GM18909 (cell line): ENCODE results near the gene SLC66A2.

Source experiments
- ATAC-seq: cut with Tn5 transposase; IDR thresholded peaks from one replicate; pipeline ENCODE4 v1.9.1; 2021; ENCODE audit warnings: mild to moderate bottlenecking; ENCODE audit not compliant: unreplicated experiment, poor library complexity

Gene SLC66A2

DNA sequence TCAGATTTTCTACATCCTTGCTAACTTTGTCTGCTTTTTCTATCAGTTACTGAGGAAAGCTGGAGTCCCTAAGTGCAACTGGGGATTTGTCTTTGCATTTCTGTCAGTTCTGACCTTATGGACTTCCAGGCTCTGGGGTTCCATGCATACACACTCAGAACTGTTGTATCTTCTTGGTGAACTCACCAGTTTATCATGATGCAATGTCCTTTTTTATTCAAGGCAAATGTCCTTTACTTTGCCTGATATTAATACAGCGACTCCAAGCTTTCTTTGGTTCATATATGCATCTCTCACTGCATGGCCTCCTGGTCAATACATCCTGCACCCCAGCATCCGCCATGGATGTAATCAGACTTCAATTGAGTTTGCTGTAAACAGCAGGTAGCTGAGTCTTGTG is 44.7 kb downstream of the SLC66A2 start:
- ATAC-seq = no peak

DNA sequence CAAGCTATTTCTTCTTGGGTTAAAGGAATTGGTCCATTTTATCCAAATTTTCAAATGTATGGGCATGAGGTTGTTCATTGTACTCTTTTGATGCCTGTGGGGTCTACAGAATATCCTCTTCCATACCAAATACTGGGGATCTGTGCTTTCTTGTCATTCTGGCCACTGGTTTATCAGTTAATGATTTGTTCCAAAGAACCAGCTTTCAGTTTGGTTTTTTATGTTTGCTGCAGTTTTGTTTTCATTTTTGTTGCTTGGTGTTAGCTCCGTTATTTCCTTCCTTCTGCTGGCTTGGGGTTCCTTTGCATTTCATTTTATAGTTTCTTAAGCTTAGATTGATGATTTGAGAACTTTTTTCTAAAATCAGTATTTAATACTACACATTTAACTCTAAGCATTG is 45.5 kb downstream of the SLC66A2 start:
- no peak for ATAC-seq

DNA sequence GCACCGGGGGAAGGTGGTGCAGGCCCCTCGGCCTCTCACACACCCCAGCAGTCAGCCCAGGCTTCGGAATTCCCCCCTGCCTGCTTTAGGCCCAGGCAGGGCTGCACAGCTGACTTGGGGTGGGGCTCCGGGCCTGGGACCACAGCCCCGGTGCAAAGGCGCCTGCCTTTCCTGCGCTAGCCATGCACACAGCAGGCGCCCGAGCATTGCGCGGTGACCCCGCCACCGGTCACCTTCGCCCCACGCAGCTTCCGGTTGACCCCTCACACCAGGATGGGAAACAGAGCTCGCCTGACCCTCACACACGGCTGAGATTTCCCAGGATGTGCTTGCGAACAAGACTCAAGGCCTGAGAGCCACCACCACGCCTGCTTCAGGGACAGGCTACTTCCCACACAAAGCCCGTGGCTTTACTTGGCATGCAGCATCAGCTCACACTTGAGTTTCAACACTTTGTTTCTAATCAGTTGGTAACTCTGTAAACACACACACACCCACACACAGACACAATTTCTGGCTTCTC is 46.0 kb downstream of the SLC66A2 start:
- ATAC-seq = no peak

GRCh38 chr18:79904357-79905147 is 46.9 kb downstream of the SLC66A2 start:
- no peak for ATAC-seq

DNA sequence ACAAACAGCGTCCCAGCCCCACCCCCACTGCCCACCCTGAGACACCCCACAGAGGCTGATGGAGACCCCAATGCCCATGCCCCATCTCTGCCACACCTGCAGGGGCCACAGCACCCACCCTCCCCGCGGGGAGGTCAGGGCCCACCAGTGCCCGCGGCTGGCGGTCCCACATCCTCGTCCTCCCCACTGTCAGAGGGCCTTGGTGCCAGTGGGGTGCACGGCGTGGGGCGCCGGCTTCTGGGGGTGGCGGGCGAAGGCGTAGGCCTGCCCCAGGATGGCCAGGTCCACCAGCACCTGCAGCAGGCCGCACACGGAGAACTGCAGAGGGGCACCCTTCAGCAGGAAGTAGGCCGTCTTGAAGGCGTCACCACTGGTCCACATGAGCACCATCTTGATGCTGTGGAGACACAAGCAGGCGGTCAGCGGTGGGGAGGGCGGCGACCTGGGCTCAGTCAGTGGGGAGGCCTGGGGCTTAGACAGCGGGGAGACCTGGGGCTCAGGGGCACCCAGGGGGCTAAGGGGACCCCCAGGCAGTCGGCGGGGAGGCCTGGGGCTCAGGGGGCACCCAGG is 47.6 kb downstream of the SLC66A2 start:
- no peak for ATAC-seq

GRCh38 chr18:79903071-79903635 is 48.3 kb downstream of the SLC66A2 start:
- ATAC-seq = no peak

DNA sequence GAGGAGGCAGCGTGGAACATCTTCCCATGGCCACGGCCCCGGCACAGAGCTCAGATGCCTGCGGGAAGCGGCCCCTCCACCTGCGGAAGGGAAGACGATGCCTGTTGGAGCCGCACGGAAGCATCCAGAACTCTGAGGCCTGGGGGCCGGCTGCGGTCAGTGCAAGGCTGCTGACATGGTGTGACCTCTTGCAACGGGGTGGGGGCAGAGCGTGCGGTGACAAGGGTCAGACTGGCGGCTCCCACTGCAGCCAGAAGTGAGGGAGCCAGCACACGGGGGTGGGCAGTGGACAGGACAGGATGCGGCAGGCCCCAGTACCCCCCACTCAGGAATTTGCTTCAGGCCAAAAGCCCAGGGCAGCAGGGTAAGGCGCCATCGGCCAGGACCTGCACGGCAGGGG is 48.8 kb downstream of the SLC66A2 start:
- ATAC-seq = no peak

DNA sequence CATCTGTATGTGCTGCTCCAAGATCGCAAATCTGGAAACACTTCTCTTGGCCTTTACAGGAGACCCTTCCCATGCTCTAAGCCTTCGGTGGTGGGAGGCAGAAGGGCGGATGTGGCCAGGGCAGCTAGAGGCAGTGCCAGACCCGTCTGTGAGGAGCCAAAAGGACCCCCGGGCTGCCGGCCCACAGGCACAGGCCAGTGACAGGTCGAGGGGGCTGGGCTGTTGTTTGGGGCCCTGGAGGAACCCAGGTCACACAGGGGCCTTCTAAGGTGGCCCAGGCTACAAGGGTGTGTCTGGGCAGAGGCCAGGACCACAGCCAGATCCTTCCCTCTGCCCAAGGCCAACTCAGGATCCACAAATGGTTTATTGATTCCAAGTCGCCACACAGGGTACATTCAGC is 49.4 kb downstream of the SLC66A2 start:
- ATAC-seq = no peak

- ATAC-seq = no peak
Measured at GRCh38 chr18:79901665-79902064, 49.8 kb downstream of the SLC66A2 start.

DNA sequence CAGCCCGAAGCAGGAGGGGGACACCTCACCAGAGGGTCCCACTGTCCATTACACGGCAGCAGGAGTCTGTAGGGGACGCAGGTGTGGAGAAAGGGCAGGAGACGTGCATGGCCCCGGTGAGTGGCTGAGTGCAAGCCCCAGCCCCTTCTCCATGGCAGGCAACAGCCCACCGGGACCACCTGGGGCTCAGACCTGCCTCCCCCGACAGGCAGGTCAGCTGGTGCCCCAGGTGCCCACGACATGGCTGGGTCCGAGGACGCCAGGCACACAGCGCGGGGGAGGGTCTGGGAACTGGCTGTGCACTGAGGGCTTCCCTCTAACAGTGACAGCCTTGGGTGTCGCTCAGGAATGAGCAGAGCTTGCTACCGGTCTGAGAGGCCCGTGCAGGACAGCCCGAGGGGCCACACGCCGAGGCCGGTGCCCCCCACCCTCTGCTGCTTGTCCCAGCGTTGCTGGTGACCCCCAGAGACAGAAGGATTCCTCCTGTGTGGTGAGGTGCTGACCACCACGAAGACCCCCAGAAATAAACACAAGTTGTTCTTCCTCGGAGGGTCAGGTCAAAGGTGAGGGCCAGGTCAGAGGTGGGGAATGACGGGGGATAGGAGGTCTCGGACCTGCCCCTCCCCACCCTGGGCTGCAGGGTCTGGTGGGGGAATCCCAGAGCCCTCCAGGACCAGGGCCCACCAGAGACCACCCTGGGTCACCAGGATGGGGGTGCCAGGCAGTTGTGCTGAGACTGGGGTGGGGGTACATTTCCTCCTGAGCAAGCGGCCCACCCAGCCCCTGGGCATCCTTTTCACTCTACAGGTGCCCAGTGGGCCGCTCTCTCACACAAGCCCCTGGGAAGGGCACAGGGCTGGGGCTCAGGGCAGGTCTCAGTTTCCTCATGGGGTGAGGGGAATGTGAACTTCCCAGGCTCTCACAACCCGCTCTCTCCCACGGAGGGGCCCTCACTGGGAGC is 50.6 kb downstream of the SLC66A2 start:
- ATAC-seq = no peak

- ATAC-seq = no peak
Measured at GRCh38 chr18:79899609-79900445, 51.6 kb downstream of the SLC66A2 start.

DNA sequence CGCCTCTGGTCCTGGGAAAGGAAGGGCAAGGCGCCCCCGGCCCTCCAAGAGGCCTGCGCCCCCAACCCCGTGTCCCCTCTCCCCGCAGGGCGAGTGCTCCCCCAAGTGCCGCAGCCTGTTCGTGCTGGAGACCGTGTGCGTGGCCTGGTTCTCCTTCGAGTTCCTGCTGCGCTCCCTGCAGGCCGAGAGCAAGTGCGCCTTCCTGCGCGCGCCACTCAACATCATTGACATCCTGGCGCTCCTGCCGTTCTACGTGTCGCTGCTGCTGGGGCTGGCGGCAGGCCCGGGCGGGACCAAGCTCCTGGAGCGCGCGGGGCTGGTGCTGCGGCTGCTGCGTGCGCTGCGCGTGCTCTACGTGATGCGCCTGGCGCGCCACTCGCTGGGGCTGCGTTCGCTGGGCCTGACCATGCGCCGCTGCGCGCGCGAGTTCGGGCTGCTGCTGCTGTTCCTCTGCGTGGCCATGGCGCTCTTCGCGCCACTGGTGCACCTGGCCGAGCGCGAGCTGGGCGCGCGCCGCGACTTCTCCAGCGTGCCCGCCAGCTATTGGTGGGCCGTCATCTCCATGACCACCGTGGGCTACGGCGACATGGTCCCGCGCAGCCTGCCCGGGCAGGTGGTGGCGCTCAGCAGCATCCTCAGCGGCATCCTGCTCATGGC is 52.4 kb downstream of the SLC66A2 start:
- ATAC-seq = no peak

- ATAC-seq = no peak
Measured at GRCh38 chr18:79897940-79898625, 53.4 kb downstream of the SLC66A2 start.

DNA sequence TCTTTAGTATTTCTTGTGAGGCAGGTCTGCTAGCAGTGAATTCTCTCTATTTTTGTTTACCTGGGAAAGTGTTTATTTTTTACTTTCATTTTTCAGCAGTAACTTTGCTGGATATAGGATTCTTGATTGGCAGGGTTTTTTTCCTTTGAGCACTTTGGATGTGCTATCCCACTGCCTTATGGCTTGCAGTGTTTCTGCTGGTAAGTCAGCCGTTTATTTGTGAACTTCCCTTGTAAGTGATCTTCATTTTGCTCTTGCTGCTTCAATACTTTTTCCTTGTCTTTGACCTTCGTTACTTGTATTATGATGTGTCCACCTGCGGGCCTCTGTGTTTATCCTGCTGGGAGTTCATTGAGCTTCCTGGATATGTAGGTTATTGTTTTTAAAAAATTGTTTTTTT is 54.7 kb downstream of the SLC66A2 start:
- no peak for ATAC-seq

GRCh38 chr18:79890674-79891073 is 60.8 kb downstream of the SLC66A2 start:
- ATAC-seq = no peak

GRCh38 chr18:79889569-79889968 is 61.9 kb downstream of the SLC66A2 start:
- ATAC-seq = no peak

DNA sequence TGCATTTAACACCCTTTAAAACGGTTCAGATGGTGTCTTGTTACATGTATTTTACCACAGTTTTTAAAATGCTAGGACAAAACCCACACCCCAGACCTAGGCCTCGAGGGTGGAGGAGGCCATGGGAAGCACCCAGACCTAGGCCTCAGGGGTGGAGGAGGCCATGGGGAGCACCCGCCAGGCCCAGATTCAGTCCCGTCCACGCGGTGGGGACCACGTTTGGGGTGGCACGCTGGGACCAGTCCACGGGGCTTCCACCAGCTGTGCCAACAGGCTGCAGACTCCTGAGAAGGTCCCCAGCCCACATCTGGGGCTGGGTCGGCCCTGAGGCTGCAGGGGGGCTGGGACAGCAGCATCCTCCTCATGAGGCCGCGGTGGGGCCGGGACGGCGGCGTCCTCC is 63.4 kb downstream of the SLC66A2 start:
- no peak for ATAC-seq

DNA sequence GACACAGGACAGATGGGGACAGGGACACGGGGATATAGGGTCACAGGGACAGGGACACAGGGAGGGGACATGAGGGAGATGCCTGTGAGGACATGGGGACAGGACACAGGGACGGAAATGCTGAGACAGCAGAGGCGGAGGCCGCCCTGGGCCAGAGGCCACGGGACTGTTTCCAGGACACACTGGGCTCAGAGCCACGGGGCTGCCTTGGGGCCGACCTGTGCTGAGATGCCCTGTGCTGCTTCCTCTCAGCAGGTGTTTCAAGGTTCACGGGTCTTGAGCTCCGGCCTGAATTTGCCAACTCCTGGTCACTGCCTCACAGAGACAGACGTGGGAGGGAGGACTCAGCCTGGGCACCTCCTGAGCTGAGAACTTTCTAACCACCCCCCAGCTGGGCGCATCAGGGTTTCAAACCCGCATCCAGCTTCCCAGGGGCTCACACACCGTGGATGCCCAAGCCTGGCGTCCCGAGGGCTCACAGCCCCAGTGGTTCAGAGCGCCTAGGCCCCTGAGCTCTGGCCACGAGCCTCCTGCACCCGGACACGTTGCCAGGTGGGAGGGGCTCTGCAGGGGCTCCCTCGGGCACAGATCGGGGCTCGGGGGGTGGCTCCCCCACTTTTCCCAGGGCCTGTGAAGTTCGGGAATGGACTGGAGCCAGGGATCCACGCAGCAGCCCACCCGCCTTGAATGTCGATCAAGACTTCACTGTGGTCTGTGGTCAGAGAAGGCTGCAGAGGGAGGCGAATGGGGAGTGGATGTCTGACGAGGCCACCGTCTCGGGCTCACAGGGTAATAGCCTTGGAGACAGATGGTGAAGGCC is 64.1 kb downstream of the SLC66A2 start:
- no peak for ATAC-seq
